GM19328 (cell line): ENCODE data around the gene PTPN14.
"Not testable (repeated sequence)": the region's sequence is repeated elsewhere in the genome, so short reads cannot be mapped to it uniquely, and the experiment has no call there.

Experiments
- ATAC-seq: cut with Tn5 transposase; IDR thresholded peaks from one replicate; pipeline ENCODE4 v1.9.1; 2021; ENCODE audit warnings: mild to moderate bottlenecking, moderate library complexity; ENCODE audit not compliant: unreplicated experiment

PTPN14 gene

DNA sequence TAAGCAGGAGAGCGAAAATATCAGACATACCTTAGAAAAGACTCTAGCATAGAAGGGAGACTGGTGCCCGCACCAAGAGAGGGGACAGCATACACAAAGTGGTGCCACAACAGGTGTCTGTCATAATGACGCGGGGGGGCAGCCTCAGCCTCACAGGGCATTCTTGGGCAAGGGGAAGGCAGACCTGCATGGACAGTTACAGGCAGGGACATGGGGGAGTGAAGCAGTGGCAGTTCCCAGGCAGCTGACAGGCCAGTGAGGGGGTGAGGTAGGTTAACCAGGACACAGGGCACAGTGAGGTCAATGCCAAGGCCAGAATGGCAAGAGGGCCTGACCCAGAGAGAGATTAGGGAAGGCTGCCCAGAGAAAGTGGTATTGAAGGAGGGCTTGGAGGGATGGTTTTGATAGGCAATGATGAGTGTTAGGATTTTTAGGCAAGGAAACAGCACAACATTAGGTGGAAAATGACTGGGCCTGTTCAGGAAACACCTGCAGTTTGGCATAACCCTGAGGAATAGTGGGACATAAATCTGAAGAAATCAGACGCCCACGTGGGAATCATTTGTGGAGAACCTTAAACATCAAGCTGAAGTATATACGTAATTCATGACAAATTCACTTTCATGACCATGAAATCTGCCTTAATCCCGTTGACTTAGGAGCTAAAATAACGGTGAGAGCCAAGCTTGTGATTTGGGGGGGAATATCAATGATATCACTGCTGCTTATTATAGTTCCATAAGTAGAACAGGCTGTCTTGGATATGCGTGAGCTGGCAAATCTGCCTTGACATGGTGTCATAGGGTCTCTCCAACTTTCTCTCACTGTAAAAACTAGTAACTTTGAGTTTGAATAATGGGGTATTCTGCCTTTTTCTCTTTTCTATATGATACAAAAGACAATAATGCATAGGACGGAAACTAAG, 8.9 kb downstream of the PTPN14 start:
- ATAC-seq = no peak

- no peak for ATAC-seq
These were observed 9.7 kb downstream of the PTPN14 start for GRCh38 chr1:214541693-214542092.

- no peak for ATAC-seq
These were observed 10.2 kb downstream of the PTPN14 start for GRCh38 chr1:214541206-214541605.

GRCh38 chr1:214540324-214540723, 11.1 kb downstream of the PTPN14 start:
- ATAC-seq = no peak

GRCh38 chr1:214538496-214538895, 12.9 kb downstream of the PTPN14 start:
- ATAC-seq = no peak

DNA sequence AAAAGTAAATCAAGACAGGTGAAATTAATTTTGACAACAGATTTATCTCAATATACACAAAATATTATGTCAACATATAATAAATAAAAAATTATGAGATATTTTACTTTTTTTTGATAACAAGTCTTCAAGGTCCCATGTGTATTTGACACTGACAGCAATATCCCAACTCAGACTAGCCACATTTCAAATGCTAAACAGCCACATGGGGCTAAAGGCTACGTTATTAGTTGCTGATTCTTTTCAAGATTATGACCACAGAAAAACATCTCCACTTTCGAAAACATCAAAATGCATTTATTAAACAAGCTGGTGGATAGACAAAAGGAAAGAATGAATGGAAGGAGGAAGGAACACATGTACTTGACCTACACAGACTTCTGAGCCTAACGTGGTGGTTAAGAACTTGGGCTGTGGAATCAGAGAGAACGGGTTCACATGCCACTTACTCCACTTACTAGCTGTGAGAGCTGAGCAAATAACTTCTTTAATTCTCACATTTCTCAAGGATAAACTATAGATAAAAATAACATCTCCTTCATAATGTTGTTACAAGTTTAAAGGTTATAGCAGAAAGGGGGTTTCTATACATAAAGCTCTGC, 13.4 kb downstream of the PTPN14 start:
- no peak for ATAC-seq

- ATAC-seq = no peak
These were observed 14.2 kb downstream of the PTPN14 start for GRCh38 chr1:214537219-214537618.

- ATAC-seq = no peak
These were observed 19.3 kb downstream of the PTPN14 start for GRCh38 chr1:214532070-214532469.

GRCh38 chr1:214525535-214526019, 25.8 kb downstream of the PTPN14 start:
- no peak for ATAC-seq

DNA sequence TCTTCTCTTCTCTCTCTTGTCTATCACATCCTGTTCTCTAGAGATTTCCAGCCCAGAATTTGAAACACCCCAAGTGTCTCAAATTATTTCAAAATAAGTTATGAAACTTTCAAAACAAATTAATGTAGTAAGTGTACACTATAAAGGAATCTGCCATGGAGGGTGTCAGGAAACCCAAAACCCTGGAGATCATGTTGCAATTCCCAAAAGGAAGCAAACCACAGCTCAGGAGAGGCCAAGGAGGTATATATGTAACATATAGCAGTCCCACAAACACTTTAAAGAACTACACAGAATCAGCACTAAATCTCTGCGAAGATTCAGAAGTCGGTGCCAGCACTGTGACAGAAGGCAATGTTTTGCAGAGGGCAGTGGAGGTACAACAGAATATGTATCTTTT, 26.6 kb downstream of the PTPN14 start:
- no peak for ATAC-seq

GRCh38 chr1:214523124-214523824, 28.1 kb downstream of the PTPN14 start:
- no peak for ATAC-seq

GRCh38 chr1:214521458-214521857, 29.9 kb downstream of the PTPN14 start:
- ATAC-seq = not testable (repeated sequence)

DNA sequence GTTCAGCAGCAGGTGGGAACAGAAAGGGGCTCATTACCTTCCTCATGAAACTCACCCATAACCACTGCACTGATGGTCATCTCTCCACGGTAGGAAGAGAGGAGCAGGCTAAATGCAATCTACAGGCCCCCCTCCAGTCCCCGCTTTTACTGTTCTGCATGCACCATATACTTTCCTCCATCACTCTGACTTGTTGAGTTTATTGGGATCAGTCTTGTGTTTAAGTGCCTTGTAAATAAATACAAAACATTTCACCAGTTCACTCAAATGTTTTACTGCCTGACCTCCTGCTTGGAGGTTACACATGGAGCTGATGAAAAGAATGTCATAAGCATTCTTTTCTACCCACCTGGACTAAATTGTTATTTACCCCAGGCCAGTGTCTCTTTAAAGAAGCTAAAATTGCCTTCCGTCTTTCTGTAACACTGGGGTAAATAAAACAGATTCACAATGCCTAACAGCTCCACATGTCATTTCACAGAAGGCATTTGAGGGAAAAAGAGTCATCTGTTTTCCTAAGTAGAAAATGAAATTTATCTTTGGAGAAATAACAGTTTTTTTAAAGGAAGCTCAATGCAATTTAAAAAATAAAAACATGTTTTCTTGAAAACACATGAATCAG, 30.7 kb downstream of the PTPN14 start:
- no peak for ATAC-seq

- no peak for ATAC-seq
These were observed 33.0 kb downstream of the PTPN14 start for GRCh38 chr1:214518361-214518760.

- ATAC-seq = no peak
These were observed 34.7 kb downstream of the PTPN14 start for GRCh38 chr1:214516434-214517326.

- no peak for ATAC-seq
These were observed 35.6 kb downstream of the PTPN14 start for GRCh38 chr1:214515544-214516433.

- ATAC-seq = no peak
These were observed 36.5 kb downstream of the PTPN14 start for GRCh38 chr1:214514819-214515383.

- ATAC-seq = no peak
These were observed 37.2 kb downstream of the PTPN14 start for GRCh38 chr1:214514032-214514818.
